Left ventricle myocardium inferior (tissue), 1 donor: ENCODE measurements around the gene RAPGEF4. TPM values are rescaled to one million over a fixed set of nuclear protein-coding genes. Genes with fewer than 3 reads are reported as not detected.

ENCODE experiments used
- DNase-seq: peaks from one replicate; pipeline ENCODE4 v3.0.0-alpha.2; 2020
- H3K27ac ChIP-seq: fragments of 200-600 bp; replicated peaks from 2 replicates; pipeline ENCODE4 v1.8.0; 2021
- H3K27me3 ChIP-seq: fragments of 200-600 bp; 2 replicates; pipeline ENCODE4 v1.8.0; 2021; ENCODE audit warnings: low read depth
- H3K36me3 ChIP-seq: fragments of 200-600 bp; 2 replicates; pipeline ENCODE4 v1.8.0; 2021
- H3K4me1 ChIP-seq: fragments of 200-600 bp; 2 replicates; pipeline ENCODE4 v1.8.0; 2021
- H3K4me3 ChIP-seq: fragments of 200-600 bp; 2 replicates; pipeline ENCODE4 v1.8.0; 2021; ENCODE audit warnings: mild to moderate bottlenecking, moderate library complexity
- H3K9me3 ChIP-seq: fragments of 200-600 bp; replicated peaks from 2 replicates; pipeline ENCODE4 v1.8.0; 2021
- intact Hi-C: fragments of 100-400 bp; cut with micrococcal nuclease; formaldehyde crosslinking; loops from one replicate; pipeline ENCODE4 v1.11.0; 2022
- total RNA-seq: library from RNA; stranded (reverse); fragmentation: NEBNext Ultra II Directional; extraction: Animal tissue kit (Norgen Biotek cat#: 25700); gene quantifications from one replicate; pipeline ENCODE4 v1.2.1, GENCODE V29; 2021
- TF ChIP-seq, protein P1 (sequence below): fragments of 200-600 bp; IDR thresholded peaks from 2 replicates; pipeline ENCODE4 v1.8.0; 2021; ENCODE audit warnings: antibody characterized with exemption, mild to moderate bottlenecking, borderline replicate concordance
- donor health status: DM: no; HTN: yes; CAD: no; lungs with severe emphysema.

RAPGEF4 gene
- total RNA-seq, 1 donor from 2014 or later: 3.7 TPM

DNA sequence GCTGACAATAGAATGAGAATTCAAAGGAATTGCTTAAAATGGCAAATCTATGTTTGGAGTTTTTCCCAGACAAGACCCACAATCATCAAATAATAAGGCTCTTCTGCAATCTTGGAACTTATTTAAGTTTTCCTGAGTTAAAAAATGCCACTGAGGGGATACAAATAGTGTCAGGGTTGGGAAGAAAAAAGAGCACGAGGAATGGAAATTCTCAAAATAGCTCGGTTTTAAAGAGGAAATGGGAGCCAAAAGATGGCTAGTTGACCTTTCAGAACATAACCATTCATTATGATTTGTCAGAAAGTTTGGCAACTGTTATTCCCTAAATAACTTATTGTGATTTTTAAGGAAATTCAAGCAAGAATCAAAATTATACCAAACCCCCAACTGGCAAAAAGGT, 127.7 kb downstream of the RAPGEF4 start:
- no peak overlapping the region for H3K4me3 ChIP-seq
- DNase-seq: no peak
- no peaks in the 10 kb centered on the region for H3K27me3 ChIP-seq
- TF ChIP-seq, protein P1, sequence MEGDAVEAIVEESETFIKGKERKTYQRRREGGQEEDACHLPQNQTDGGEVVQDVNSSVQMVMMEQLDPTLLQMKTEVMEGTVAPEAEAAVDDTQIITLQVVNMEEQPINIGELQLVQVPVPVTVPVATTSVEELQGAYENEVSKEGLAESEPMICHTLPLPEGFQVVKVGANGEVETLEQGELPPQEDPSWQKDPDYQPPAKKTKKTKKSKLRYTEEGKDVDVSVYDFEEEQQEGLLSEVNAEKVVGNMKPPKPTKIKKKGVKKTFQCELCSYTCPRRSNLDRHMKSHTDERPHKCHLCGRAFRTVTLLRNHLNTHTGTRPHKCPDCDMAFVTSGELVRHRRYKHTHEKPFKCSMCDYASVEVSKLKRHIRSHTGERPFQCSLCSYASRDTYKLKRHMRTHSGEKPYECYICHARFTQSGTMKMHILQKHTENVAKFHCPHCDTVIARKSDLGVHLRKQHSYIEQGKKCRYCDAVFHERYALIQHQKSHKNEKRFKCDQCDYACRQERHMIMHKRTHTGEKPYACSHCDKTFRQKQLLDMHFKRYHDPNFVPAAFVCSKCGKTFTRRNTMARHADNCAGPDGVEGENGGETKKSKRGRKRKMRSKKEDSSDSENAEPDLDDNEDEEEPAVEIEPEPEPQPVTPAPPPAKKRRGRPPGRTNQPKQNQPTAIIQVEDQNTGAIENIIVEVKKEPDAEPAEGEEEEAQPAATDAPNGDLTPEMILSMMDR: no peak
- peak overlapping the region; percentile 67 for H3K27ac ChIP-seq
- peaks cover 65% of the 10 kb centered on the region for H3K4me1 ChIP-seq
- intact Hi-C loops: no loop called here
- no peaks in the 10 kb centered on the region for H3K9me3 ChIP-seq
- no peaks in the 10 kb centered on the region for H3K36me3 ChIP-seq

DNA sequence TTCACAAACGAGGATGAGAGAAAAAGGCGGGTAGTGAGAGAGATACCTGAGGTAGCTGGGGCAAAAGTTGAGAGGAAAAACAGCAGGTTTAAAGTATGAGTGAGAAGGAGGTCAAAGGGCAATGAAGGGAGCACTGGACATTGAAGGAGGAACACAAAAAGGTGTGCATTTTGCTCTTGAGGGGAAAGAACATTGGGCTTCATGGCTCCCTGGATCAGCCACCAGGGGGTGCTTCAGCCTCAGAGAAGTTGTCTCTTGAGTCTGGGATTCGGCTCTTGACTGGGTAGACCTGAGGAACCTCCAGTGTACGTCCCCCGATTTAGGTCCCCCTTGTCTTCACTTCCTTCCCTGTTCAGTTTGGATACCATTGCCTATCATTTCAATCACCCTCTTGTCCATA, 128.5 kb downstream of the RAPGEF4 start:
- peak; percentile 44 for DNase-seq
- Histone ChIP-seq H3K9me3 (no peaks in the 10 kb centered on the region), H3K27me3 (no peaks in the 10 kb centered on the region), H3K4me3 (no peak overlapping the region), H3K36me3 (no peaks in the 10 kb centered on the region), H3K27ac (no peak overlapping the region), H3K4me1 (peaks cover 57% of the 10 kb centered on the region)
- intact Hi-C loops: loop anchor here (2.0 kb wide), 1 partner anchor 67 kb away; no protein-coding TSS in a partner anchor
- TF ChIP-seq, protein P1: peak; percentile 76

DNA sequence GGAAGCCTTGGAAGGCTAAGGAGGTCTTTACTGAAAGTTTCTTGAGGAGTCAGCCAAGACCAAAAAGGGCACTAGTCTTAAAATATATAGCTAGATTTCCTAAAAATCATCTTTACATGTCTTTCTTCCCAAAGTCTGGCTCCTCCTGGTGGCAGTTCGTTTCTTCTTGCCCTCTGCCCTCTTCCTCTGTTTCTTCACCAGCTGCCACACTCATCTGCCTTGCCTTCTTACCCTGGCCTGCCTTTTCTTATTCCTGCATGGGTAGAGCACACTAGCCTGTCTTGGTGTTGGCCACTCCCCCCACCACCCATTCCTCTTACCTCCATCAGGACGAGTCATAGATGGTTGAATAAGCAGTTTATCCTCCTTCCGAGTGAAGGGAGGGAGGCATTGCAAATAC, 129.8 kb downstream of the RAPGEF4 start:
- TF ChIP-seq, protein P1: no peak
- Histone ChIP-seq H3K36me3 (no peaks in the 10 kb centered on the region), H3K4me3 (no peak overlapping the region), H3K27ac (no peak overlapping the region), H3K27me3 (no peaks in the 10 kb centered on the region), H3K4me1 (peaks cover 44% of the 10 kb centered on the region), H3K9me3 (no peaks in the 10 kb centered on the region)
- intact Hi-C loops: loop anchor here (2.0 kb wide), 1 partner anchor 65 kb away; no protein-coding TSS in a partner anchor
- no peak for DNase-seq

DNA sequence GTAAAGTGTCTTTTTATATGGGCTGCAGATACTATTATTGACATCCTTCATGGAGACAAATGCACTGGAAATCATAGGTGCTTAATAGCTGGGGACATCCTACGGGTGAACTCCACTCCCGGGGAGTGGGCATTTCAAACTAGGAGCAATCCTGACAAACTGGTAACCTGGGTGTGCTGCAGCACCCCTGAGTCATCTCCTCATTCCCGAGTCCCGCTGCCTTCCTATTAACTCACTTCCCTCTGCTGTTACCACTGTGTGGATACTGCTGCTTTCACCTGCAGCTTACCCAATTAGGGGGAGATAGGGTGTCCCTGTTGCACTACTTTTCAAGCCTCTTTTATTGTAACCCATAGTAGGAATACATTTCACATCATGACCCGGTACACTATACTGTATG, 134.2 kb downstream of the RAPGEF4 start:
- Histone ChIP-seq H3K27me3 (no peaks in the 10 kb centered on the region), H3K36me3 (no peaks in the 10 kb centered on the region), H3K4me1 (peaks cover under 1% of the 10 kb centered on the region), H3K27ac (no peak overlapping the region), H3K9me3 (peaks cover 4% of the 10 kb centered on the region), H3K4me3 (no peak overlapping the region)
- intact Hi-C loops: no loop called here
- no peak for DNase-seq
- TF ChIP-seq, protein P1: no peak

DNA sequence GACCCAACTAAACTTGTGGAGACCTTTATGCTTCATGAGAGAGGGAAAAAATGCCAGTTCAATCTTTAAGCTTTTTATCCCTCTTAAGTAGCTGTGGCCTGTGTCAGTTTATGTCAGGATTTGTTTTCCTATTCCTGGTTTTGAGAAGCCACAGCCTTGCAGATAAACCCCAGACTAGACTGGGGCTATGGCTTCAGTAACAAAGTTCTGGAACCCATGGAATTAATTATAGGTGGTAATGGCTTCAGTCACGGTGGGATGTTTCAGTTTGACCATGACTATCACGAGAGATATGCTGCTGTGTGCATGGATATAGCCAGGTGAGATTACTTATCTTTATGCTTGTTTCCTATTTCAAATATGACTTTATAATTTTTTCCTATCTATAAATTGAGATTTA, 134.8 kb downstream of the RAPGEF4 start:
- intact Hi-C loops: no loop called here
- no peaks in the 10 kb centered on the region for H3K36me3 ChIP-seq
- peaks cover 4% of the 10 kb centered on the region for H3K9me3 ChIP-seq
- no peaks in the 10 kb centered on the region for H3K27me3 ChIP-seq
- TF ChIP-seq, protein P1: no peak
- no peak for DNase-seq
- no peak overlapping the region for H3K4me3 ChIP-seq
- H3K4me1 ChIP-seq: no peaks in the 10 kb centered on the region
- H3K27ac ChIP-seq: no peak overlapping the region
